Astrocyte of the spinal cord (primary cell): ENCODE measurements around the gene CMTM7.

ENCODE experiments used
- DNase-seq: peaks from one replicate; pipeline ENCODE4 v3.0.0; 2011; ENCODE audit warnings: low read depth, low spot score
- H3K4me3 ChIP-seq: 2 replicates; pipeline ENCODE4 v1.5.1; 2011; ENCODE audit warnings: low read depth, mild to moderate bottlenecking, low read length, moderate library complexity
- in situ Hi-C: cut with HindIII; loops from 2 replicates; pipeline ENCODE4 v1.10.0; 2017; ENCODE audit warnings: low sequenced_read_pairs
- TF ChIP-seq, protein P1 (sequence below): IDR thresholded peaks from 2 replicates; pipeline ENCODE4 v1.5.1; 2012; ENCODE audit warnings: low read depth, mild to moderate bottlenecking, low read length, inconsistent platforms

CMTM7 gene

DNA sequence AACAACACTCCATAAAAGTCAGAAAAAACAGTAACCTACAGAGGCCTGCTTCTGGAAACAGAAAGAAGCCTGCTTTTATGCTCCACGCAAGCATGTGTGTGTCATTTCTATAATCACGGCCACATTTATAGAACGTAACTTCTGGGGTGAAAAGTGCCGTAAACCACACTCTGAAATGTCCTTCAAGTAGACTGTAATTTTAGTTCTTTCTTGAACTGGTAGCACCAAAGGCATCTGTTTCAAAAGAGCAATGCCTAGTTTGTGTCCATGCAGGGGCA is 19.5 kb upstream of the CMTM7 start:
- TF ChIP-seq, protein P1, sequence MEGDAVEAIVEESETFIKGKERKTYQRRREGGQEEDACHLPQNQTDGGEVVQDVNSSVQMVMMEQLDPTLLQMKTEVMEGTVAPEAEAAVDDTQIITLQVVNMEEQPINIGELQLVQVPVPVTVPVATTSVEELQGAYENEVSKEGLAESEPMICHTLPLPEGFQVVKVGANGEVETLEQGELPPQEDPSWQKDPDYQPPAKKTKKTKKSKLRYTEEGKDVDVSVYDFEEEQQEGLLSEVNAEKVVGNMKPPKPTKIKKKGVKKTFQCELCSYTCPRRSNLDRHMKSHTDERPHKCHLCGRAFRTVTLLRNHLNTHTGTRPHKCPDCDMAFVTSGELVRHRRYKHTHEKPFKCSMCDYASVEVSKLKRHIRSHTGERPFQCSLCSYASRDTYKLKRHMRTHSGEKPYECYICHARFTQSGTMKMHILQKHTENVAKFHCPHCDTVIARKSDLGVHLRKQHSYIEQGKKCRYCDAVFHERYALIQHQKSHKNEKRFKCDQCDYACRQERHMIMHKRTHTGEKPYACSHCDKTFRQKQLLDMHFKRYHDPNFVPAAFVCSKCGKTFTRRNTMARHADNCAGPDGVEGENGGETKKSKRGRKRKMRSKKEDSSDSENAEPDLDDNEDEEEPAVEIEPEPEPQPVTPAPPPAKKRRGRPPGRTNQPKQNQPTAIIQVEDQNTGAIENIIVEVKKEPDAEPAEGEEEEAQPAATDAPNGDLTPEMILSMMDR: no peak
- no peak overlapping the region for H3K4me3 ChIP-seq
- no peak for DNase-seq
- in situ Hi-C loops: no loop called here

DNA sequence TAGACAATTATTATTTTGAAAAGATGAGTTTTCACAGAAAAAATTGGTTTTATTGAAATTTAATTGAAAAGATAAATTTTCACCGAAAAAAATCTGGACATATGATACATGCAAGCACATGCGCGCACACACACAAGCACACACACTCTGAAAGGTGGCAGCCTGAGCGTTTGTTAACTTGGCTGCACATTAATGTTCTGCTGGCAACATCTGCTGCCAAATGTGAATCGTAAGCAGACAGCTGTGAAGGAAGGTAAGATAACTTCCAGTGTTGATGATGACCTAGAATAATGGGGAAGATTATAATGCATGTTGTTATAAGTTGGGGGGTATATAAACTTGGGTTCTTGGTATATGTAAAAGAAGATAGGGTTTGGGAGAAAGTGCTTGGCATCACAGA is 18.4 kb upstream of the CMTM7 start:
- no peak for DNase-seq
- TF ChIP-seq, protein P1: no peak
- no peak overlapping the region for H3K4me3 ChIP-seq
- in situ Hi-C loops: no loop called here

DNA sequence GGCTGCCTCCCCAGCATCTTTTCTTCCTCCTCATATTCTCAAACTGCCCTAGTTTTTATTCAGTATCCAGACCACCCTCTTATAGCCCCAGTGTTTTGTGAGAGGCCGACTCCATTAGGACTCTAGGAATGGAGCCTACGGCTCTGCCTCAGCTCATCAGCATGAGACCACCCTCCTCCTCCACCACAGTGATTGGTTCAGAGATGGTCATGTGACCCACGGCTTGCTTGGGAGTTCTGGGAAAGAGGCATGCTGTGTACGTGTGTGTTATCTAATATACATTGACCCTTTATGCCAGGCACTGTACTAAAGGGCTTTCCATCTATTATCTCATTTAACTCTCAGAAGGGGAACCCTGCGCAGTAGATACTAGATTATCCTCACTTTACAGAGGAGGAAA is 17.8 kb upstream of the CMTM7 start:
- TF ChIP-seq, protein P1: no peak
- in situ Hi-C loops: no loop called here
- no peak for DNase-seq
- H3K4me3 ChIP-seq: no peak overlapping the region

DNA sequence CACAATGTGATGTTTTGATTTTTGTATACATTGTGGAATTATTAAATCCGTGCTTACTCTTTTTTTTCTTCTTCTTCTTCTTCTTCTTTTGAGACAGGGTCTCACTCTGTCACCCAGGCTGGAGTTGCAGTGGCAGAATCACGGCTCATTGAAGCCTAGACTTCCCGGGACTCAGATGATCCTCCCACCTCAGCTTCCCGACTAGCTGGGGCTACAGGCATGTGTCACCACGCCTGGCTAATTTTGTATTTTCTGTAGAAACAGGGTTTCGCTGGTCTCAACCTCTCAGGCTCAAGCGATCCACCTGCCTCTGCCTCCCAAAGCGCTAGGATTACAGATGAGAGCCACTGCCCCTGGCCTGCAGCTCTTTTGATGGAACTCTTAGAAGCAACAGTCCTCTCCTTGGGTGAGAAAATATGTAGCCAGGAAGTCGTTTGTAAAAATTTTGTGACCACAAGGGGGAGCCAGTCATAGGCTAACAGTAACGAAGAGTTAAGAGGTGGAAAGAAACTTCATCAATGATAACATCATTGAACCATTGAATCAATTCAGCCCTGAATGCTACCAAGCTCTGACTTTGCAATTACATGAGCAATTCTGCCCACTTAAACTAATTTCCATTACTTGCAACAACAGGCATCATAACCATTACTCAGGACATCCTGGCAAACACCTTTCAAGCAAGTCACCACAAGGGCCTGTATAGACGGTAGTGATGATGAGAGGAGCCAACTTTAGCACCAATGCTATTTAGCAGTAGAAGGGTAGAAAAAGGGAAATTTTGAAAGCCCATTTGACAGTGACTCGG is 16.7 kb upstream of the CMTM7 start:
- TF ChIP-seq, protein P1: peak; percentile 60
- no peak overlapping the region for H3K4me3 ChIP-seq
- in situ Hi-C loops: no loop called here
- peak; percentile 81 for DNase-seq

DNA sequence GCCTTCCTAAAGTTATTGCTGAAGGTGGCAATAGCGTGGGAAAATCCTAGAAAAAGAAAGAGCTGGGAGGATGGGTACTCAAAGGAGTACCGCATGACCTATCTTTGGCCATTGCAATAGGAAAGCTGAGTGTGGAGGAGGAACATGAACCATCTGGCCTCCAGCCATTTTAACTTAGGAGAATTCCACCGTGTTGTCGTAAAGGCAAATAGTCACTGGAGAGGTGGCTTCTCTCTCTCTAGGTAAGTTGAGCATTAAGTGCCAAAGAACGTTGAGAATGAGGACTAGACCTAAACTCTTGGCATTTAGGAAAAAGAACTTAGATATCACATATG is 16.1 kb upstream of the CMTM7 start:
- H3K4me3 ChIP-seq: no peak overlapping the region
- in situ Hi-C loops: no loop called here

DNA sequence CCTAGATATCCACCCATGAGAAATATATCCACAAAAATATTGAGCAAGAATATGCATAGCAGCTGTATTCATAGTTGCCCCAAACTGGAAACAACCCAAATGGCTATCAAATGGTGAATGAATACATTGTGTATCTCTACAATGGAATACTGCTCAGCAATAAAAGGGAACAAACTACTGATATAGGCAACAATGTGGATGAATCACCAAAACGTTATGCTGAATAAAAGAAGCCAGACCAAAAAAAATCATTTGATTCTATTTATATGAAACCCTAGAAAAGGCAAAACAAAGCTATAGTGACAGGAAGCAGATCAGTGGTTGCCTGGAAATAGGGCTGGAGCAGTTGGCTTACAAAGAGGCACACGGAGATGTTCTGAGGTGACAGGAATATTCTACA is 15.5 kb upstream of the CMTM7 start:
- TF ChIP-seq, protein P1: no peak
- peak; percentile 22 for DNase-seq
- in situ Hi-C loops: no loop called here
- H3K4me3 ChIP-seq: no peak overlapping the region

More for the DNA sequence above, 16.1 kb upstream of the CMTM7 start:
- TF ChIP-seq, protein P1: no peak
- DNase-seq: no peak
